RWPE2 (cell line): ENCODE results near the gene CCSER1.

Experiments used
- ATAC-seq: fragments of 200-7000 bp; cut with Tn5 transposase; 3 replicates; pipeline ENCODE4 v1.9.1; 2021; ENCODE audit warnings: low read depth
- DNase-seq: peaks from one replicate; pipeline ENCODE4 v3.0.0-alpha.2; 2020; ENCODE audit warnings: low spot score
- H3K27ac ChIP-seq: fragments of 450-650 bp; 2 replicates; pipeline ENCODE4 v1.5.1; 2017; ENCODE audit warnings: mild to moderate bottlenecking; ENCODE audit not compliant: poor library complexity, severe bottlenecking
- H3K27me3 ChIP-seq: fragments of 250-450 bp; sonication (Bioruptor Pico); 2 replicates; pipeline ENCODE4 v1.5.1; 2021; ENCODE audit warnings: mild to moderate bottlenecking, moderate library complexity; ENCODE audit not compliant: insufficient read depth, poor library complexity, severe bottlenecking
- H3K36me3 ChIP-seq: fragments of 250-450 bp; sonication (Bioruptor Pico); 2 replicates; pipeline ENCODE4 v1.5.1; 2020; ENCODE audit warnings: low read depth, mild to moderate bottlenecking, moderate library complexity
- H3K4me1 ChIP-seq: fragments of 250-450 bp; sonication (Bioruptor Pico); 2 replicates; pipeline ENCODE4 v1.5.1; 2021; ENCODE audit warnings: mild to moderate bottlenecking, moderate library complexity; ENCODE audit not compliant: insufficient read depth, poor library complexity, severe bottlenecking
- H3K4me3 ChIP-seq: fragments of 250-450 bp; sonication (Bioruptor Pico); 2 replicates; pipeline ENCODE4 v1.5.1; 2021; ENCODE audit warnings: mild to moderate bottlenecking, moderate library complexity; ENCODE audit not compliant: severe bottlenecking
- H3K9me3 ChIP-seq: fragments of 250-450 bp; sonication (Bioruptor Pico); 2 replicates; pipeline ENCODE4 v1.5.1; 2021; ENCODE audit warnings: mild to moderate bottlenecking, moderate library complexity; ENCODE audit not compliant: severe bottlenecking
- TF ChIP-seq, protein P1 (sequence below): fragments of 450-650 bp; IDR thresholded peaks from one replicate; pipeline ENCODE4 v1.5.1; 2017; ENCODE audit warnings: mild to moderate bottlenecking, moderate library complexity; ENCODE audit not compliant: poor library complexity, severe bottlenecking

The CCSER1 gene

GRCh38 chr4:91598696-91599095, 1471.5 kb downstream of the CCSER1 start:
- ATAC-seq (no peak), DNase-seq (no peak)
- H3K9me3 ChIP-seq = no peaks in the 10 kb centered on the region

GRCh38 chr4:91600301-91600700, 1473.1 kb downstream of the CCSER1 start:
- Histone ChIP-seq H3K9me3 (no peaks in the 10 kb centered on the region), H3K4me1 (no peaks in the 10 kb centered on the region)
- TF ChIP-seq, protein P1, sequence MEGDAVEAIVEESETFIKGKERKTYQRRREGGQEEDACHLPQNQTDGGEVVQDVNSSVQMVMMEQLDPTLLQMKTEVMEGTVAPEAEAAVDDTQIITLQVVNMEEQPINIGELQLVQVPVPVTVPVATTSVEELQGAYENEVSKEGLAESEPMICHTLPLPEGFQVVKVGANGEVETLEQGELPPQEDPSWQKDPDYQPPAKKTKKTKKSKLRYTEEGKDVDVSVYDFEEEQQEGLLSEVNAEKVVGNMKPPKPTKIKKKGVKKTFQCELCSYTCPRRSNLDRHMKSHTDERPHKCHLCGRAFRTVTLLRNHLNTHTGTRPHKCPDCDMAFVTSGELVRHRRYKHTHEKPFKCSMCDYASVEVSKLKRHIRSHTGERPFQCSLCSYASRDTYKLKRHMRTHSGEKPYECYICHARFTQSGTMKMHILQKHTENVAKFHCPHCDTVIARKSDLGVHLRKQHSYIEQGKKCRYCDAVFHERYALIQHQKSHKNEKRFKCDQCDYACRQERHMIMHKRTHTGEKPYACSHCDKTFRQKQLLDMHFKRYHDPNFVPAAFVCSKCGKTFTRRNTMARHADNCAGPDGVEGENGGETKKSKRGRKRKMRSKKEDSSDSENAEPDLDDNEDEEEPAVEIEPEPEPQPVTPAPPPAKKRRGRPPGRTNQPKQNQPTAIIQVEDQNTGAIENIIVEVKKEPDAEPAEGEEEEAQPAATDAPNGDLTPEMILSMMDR = no peak

More at GRCh38 chr4:91598696-91599095, 1471.5 kb downstream of the CCSER1 start:
- Histone ChIP-seq H3K27me3 (no peaks in the 10 kb centered on the region), H3K4me1 (no peaks in the 10 kb centered on the region), H3K27ac (no peak overlapping the region), H3K36me3 (no peaks in the 10 kb centered on the region), H3K4me3 (no peak overlapping the region)
- TF ChIP-seq, protein P1 = no peak

DNA sequence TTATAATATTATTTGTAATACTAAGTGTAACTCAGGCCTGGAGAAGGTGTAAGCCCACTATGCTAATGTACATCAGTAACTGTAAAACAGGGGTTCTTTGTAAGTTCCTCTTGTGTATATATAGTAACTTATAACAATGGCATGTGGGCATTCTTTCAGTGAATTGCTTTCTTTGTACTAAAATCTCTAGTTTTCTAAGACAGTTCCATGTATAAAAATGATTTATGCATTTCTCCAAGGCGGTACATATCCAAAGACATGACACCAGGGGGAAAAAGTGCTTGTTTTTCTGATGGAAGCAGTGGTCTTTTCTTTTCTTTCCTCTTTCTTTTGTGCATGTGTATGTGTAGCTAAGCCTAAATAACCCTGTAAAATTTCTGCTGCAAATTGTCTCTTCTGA, 1474.2 kb downstream of the CCSER1 start:
- Histone ChIP-seq H3K4me3 (no peak overlapping the region), H3K4me1 (no peaks in the 10 kb centered on the region), H3K9me3 (no peaks in the 10 kb centered on the region), H3K36me3 (no peaks in the 10 kb centered on the region), H3K27me3 (no peaks in the 10 kb centered on the region), H3K27ac (no peak overlapping the region)
- DNase-seq (no peak), ATAC-seq (no peak)
- TF ChIP-seq, protein P1 = no peak

More at GRCh38 chr4:91600301-91600700, 1473.1 kb downstream of the CCSER1 start:
- Histone ChIP-seq H3K4me3 (no peak overlapping the region), H3K36me3 (no peaks in the 10 kb centered on the region), H3K27me3 (no peaks in the 10 kb centered on the region), H3K27ac (no peak overlapping the region)
- no peak for ATAC-seq
- no peak for DNase-seq

DNA sequence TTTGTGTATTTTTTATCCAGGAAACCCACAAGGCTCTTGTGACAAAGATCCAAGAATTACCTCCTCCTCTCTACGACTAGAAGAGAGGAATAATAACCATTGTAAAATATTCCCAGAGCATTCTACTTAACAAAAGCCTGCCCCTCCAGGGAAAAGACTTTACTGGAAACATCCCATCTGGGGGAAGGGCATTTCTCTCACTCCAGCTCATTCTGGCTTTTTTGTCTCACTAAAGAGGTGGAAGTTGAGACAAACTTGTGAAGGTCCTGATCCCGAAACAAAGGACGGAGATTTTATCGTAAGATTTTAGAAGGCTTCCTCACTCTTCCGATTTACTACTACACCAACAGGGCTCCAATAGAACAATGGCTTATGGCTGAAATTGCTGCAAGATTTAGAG, 1484.6 kb downstream of the CCSER1 start:
- Histone ChIP-seq H3K9me3 (no peaks in the 10 kb centered on the region), H3K27ac (no peak overlapping the region), H3K36me3 (no peaks in the 10 kb centered on the region), H3K4me1 (no peaks in the 10 kb centered on the region), H3K27me3 (no peaks in the 10 kb centered on the region), H3K4me3 (no peak overlapping the region)
- no peak for DNase-seq
- TF ChIP-seq, protein P1 = no peak
- no peak for ATAC-seq

GRCh38 chr4:91620952-91621351, 1493.8 kb downstream of the CCSER1 start:
- TF ChIP-seq, protein P1 = no peak
- peak overlapping the region; percentile 53 for H3K27ac ChIP-seq
- no peaks in the 10 kb centered on the region for H3K27me3 ChIP-seq
- DNase-seq (no peak), ATAC-seq (peak; percentile 46; the same call in 1 of the 3 replicates)
- no peaks in the 10 kb centered on the region for H3K9me3 ChIP-seq
- H3K4me1 ChIP-seq = peaks cover 3% of the 10 kb centered on the region
- no peaks in the 10 kb centered on the region for H3K36me3 ChIP-seq
- H3K4me3 ChIP-seq = no peak overlapping the region
